Measurements from ENCODE around the gene TRAP1.

Gene TRAP1

GRCh38 chr16:3713587-3714242 lies 3.6 kb downstream of the TRAP1 start:
- DNase-seq = no peak

DNA sequence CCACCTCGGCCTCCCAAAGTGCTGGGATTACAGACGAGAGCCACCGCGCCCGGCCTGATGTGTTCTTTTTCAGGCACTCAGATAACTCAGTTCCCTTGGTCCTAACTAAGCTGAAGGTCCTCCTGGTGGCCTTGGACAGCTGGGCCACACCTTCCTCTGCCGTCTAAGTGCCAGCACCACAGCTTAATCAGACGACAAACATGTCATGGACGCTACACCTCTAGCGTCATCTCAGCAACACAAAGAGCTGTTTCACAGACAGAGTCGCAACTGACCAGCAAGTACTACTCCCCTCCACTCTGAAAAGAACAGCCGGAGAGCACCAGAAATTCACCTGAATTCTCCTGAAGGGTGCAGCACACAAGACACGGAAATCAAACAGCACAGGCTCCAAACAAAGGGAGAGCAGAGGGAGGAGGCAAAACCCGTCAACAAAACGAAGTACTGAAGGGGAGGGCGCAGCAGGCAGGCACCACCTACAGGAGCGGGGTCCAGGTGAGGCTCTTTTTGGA lies 4.4 kb downstream of the TRAP1 start:
- no peak for DNase-seq

GRCh38 chr16:3706253-3707012 lies 10.9 kb downstream of the TRAP1 start:
- DNase-seq = no peak

GRCh38 chr16:3702082-3702481 lies 15.2 kb downstream of the TRAP1 start:
- no peak for DNase-seq

DNA sequence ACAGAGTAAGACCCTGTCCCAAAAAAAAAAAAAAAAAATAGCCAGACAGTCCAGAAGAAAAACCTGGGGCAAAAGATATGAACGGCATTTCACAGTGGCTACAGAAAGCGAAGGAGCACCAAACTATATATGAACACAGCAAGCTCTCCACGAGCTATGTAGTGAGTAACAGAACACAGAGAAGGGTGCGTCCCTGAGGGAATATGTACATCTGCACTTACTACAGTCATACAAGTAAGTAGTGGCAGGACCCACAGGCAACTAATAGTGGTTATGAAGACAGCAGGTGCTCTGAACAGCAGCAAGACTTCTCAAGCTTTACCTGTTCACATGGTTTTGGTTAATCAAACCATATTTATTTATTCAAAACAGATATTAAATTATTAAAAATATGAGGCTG lies 15.8 kb downstream of the TRAP1 start:
- DNase-seq = no peak

GRCh38 chr16:3698941-3699340 lies 18.4 kb downstream of the TRAP1 start:
- peak in 10 of 58 donors; percentile 1 to 36 (median 8) for DNase-seq

DNA sequence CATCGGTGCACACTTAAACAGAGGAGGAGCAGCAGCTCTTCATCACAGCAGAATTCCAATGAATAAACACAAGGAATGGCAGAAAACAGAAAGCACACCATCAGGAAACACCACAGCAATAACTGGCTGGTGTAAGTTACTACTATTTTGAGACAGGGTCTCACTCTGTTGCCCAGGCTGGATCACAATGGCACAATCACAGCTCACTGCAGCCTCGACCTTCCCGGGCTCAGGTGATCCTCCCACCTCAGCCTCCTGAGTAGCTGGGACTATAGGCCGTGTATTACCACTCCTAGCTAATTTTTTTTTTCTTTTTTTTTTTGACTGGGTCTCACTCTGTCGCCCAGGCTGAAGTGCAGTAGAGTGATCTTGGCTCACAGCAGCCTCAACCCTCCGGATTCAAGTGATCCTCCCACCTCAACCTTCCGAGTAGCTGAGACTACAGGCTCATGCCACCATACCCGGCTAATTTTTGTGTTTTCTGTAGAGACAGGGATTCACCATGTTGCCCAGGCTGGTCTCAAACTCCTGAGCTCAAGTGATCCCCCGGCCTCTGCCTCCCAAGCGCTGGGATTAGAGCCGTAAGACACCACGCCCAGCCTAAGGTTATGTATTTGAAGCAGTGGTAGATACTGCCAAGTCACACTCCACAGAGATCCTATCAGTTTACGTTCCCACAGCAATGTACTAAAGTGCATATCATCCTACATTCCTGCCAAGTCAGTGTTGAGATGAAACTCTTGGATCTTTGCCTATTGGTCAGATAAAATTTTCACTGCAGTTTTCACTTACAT lies 20.7 kb downstream of the TRAP1 start:
- no peak for DNase-seq

DNA sequence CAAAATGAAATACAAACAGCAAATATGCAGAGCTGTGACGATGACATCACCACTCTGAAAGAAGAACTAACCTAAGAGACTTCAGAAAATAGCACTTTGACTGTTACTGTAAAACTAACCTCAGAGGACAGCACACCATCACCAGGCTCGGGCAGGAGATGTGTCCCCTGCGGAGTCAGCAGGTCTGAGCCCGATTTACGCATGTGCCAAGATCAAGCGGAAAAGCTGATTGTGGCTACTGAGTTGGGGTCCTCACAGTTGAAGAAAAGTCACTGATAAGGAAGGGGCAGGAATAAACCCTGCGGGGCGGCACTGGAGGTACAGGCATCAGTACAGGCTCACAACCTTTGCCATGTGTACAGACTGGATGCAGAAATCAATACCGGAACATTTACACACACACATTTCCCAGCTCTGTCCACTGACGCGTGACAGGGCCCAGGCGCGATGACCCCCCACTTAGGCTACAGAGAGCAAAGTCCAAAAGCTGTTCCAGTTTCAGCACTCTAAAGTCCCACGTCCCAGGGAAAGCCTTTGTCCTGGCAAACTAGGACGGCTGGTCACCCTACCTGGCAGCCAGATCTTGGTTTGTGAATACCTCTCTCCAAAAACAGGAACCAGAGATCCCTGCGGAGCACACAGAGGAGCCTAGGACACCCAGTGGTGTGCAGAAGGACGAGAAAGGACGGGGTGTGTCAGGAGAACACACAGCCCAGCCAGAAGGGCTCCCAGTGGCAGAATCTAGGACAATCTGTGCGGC lies 21.5 kb downstream of the TRAP1 start:
- no peak for DNase-seq

DNA sequence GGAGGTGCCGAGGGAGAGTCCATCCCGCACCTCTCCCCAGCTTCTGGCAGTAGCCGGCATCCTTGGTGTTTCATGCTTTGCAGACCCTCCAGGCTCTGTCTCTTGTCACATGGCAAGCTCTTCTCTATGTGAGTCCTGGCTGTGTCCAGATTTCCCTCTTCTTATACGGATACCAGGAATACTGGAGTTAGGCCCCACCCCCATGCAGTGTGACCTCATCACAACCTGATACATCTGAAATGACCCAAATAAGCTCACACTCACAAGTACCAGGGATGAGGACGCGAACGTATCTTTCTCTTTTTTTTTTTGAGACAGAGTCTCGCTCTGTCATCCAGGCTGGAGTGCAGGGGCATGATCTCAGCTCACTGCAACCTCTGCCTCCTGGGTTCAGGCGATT lies 23.3 kb downstream of the TRAP1 start:
- DNase-seq = no peak

DNA sequence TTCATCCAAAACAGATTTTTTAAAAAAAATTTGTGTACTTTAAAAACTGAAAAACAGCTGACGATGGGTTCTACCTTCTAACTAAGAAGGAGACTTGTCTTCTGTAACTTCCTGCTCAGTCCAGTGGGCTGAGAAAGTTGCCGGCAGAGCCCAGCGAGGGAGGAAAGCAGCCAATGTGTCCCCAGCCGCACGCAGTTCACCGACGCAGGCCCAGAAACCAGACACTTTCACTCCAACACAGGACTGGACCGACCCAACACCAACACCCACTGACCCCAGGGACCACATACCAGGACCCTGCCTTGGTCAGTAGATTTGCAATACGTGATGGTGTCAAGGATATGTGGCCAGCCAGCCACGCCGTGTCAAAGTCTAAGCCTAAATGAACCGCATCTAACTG lies 25.6 kb downstream of the TRAP1 start:
- no peak for DNase-seq

GRCh38 chr16:3690980-3691720 lies 26.2 kb downstream of the TRAP1 start:
- peak in 2 of 58 donors; percentile 7 to 8 for DNase-seq

DNA sequence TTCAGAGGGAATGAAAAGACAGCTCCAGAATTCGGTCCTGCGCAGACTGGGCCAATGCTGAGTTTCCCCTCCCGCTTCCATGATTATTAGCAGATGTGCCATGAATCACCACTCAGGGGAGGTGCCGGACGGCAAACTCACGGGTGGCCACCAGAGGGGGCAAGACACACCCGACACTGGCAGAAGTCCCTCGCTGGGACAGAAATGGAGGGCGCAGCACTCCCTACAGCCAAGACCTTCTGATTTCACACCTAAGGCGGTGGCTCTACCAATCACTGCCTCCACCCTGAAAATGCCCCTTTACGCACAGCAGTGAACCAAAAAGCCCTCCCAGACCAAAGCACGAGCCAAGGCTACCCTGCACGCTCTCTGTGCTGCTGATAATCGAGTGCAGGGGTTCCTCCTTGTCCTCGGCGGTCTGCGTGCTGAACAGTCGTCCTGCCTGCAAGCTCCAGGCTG lies 26.8 kb downstream of the TRAP1 start:
- peak; percentile 17 to 93 (median 82) for DNase-seq

DNA sequence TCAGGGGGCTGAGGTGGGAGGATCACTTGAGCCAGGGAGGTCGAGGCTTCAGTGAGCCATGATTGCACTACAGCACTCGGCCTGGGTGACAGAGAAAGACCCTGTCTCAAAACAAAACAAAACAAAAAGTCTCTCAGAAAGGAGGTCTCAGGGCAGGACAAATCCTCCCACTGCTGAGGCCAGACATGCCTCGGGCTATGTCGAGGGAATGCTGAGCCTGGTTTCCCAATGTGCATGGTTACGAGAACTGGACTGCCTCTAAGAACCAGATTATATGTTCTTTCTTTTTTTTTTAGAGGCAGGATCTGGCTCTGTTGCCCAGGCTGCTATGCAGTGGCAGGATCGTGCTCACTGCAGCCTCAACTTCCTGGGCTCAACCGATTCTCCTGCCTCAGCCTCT lies 27.6 kb downstream of the TRAP1 start:
- no peak for DNase-seq

DNA sequence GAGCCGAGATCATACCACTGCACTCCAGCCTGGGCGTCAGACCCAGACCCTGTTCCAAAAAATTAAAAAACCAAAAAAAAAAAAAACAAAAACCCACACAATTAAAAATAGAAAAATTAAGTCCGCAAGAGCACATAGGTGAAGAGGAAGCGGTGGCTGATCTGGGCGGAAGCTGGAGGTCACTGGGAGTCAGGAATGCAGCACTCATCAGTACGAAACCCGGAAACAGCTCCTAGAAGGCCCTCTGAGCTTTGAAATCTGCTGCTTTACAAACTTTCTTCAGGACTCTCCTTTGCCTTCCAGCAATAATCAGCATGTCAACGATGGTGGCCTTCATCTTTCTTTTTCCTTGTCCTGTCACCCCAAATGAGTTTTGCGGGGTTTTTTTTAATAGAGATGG lies 29.5 kb downstream of the TRAP1 start:
- no peak for DNase-seq

GRCh38 chr16:3687021-3687420 lies 30.3 kb downstream of the TRAP1 start:
- DNase-seq = no peak

DNA sequence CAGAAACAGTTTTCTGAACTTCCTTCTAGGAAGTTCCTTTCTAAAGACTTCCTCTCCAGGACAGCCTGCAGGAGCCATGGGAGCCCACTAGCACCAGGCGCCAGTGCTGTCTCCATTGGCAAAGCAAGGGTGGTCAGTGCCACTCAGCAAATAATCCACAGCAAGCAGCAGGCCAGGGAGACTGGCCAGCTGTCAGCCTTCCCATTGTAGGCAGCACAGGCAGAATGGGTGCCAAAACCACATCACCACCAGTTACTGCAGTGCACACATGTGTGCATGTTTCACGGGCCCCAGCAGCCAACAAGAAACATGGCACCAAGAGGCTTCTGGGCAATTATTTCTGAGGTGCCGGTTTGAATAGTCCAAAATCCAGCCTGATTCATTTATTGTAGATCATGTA lies 36.1 kb downstream of the TRAP1 start:
- DNase-seq = peak in 24 of 58 donors; percentile 4 to 45 (median 18)

GRCh38 chr16:3677994-3678393 lies 39.3 kb downstream of the TRAP1 start:
- DNase-seq = no peak

- DNase-seq = no peak
These were observed 41.7 kb downstream of the TRAP1 start for GRCh38 chr16:3675601-3676130.

- DNase-seq = no peak
These were observed 42.6 kb downstream of the TRAP1 start for GRCh38 chr16:3674513-3675295.

Measured in anterior cingulate cortex (tissue), 58 donors.